Lung (tissue), 12 donors: ENCODE data around the gene KIAA0408. TPM values are rescaled to one million over a fixed set of nuclear protein-coding genes. Genes with fewer than 3 reads are reported as not detected.

Experiments
- ATAC-seq: fragments of 200-7000 bp; cut with Tn5 transposase; one replicate; pipeline ENCODE4 v1.9.1; 2020; ENCODE audit warnings: moderate number of reproducible peaks; ENCODE audit not compliant: insufficient read depth, low FRiP score
- DNase-seq, 3 donors: peaks; one replicate each; pipeline ENCODE4 v3.0.0-alpha.2; 2013 to 2017
- H3K27ac ChIP-seq, 2 donors: one replicate each; pipeline ENCODE4 v1.5.1; 2013; ENCODE audit warnings: mild to moderate bottlenecking in 2 of 2, moderate library complexity in 2 of 2, control low read depth in 1 of 2, inconsistent platforms in 1 of 2, low read depth in 1 of 2, low read length in 1 of 2
- H3K27me3 ChIP-seq, 3 donors: one replicate each; pipeline ENCODE4 v1.5.1; 2013; ENCODE audit warnings: low read length in 2 of 3; ENCODE audit not compliant: control insufficient read depth in 3 of 3, insufficient read depth in 3 of 3
- H3K36me3 ChIP-seq, 4 donors: one replicate each; pipeline ENCODE4 v1.5.1; 2013; ENCODE audit warnings: low read length in 4 of 4, mild to moderate bottlenecking in 1 of 4, moderate library complexity in 1 of 4; ENCODE audit not compliant: control insufficient read depth in 4 of 4, insufficient read depth in 4 of 4
- H3K4me1 ChIP-seq, 5 donors: one replicate each; pipeline ENCODE4 v1.5.1; 2013; ENCODE audit warnings: low read length in 5 of 5, mild to moderate bottlenecking in 2 of 5, moderate library complexity in 1 of 5; ENCODE audit not compliant: control insufficient read depth in 5 of 5, insufficient read depth in 5 of 5
- H3K4me3 ChIP-seq: one replicate; pipeline ENCODE4 v1.5.1; 2013; ENCODE audit warnings: mild to moderate bottlenecking, control low read depth, moderate library complexity
- H3K9ac ChIP-seq, 2 donors: one replicate each; pipeline ENCODE4 v1.5.1; 2013; ENCODE audit warnings: low read length in 2 of 2, control low read depth in 1 of 2; ENCODE audit not compliant: insufficient read depth in 1 of 2
- H3K9me3 ChIP-seq, 4 donors: one replicate each; pipeline ENCODE4 v1.5.1; 2013; ENCODE audit warnings: low read length in 3 of 4, mild to moderate bottlenecking in 1 of 4, moderate library complexity in 1 of 4; ENCODE audit not compliant: control insufficient read depth in 4 of 4, insufficient read depth in 3 of 4
- WGBS, 2 donors: extraction: QIAGEN DNeasy Blood & Tissue Kit; methylation state at CpG; one replicate each; pipeline ENCODE4 v1.1.7; 2013; 5-methylcytosine and 5-hydroxymethylcytosine counted together
- polyA plus RNA-seq, 2 donors: library from polyadenylated mRNA; stranded (reverse); fragments of 200-250 nt; gene quantifications; one replicate each; pipeline ENCODE4 v1.2.1, GENCODE V29; 2013
- total RNA-seq, 2 donors: library from RNA; depleted of rRNA in 1 of 2; stranded (reverse); fragments of >200 nt in 1 of 2; gene quantifications; one replicate each; pipeline ENCODE4 v1.2.1, GENCODE V29; 2014 to 2021
- TF ChIP-seq, protein P1 (sequence below): IDR thresholded peaks from 2 replicates; pipeline ENCODE4 v1.5.1; 2012; ENCODE audit warnings: mild to moderate bottlenecking; ENCODE audit errors: control extremely low read depth, extremely low read depth
- donor health status: control.
- donor health status: control.
- donor health status: Bipolar disorder and iron deficiency.
- donor health status: healthy.
- donor health status: DM: yes; HTN: yes; CAD: no.

KIAA0408 gene
- total and polyA plus RNA-seq, 4 donors = 2.9 to 73.0 (median 20.8) TPM

GRCh38 chr6:127482325-127482724 is 23.1 kb upstream of the KIAA0408 start:
- Histone ChIP-seq H3K9me3 (no peaks in the 10 kb centered on the region), H3K27me3 (no peaks in the 10 kb centered on the region), H3K4me1 (peaks cover 0 to 4% (median 0%) of the 10 kb centered on the region in 5 donors), H3K36me3 (peaks cover 0 to 8% (median 1%) of the 10 kb centered on the region in 4 donors), H3K4me3 (no peak overlapping the region), H3K27ac (no peak overlapping the region), H3K9ac (no peak overlapping the region)
- WGBS, 2 donors = 95 to 97% methylated on average over 2 of the region's 2 CpGs
- TF ChIP-seq, protein P1, sequence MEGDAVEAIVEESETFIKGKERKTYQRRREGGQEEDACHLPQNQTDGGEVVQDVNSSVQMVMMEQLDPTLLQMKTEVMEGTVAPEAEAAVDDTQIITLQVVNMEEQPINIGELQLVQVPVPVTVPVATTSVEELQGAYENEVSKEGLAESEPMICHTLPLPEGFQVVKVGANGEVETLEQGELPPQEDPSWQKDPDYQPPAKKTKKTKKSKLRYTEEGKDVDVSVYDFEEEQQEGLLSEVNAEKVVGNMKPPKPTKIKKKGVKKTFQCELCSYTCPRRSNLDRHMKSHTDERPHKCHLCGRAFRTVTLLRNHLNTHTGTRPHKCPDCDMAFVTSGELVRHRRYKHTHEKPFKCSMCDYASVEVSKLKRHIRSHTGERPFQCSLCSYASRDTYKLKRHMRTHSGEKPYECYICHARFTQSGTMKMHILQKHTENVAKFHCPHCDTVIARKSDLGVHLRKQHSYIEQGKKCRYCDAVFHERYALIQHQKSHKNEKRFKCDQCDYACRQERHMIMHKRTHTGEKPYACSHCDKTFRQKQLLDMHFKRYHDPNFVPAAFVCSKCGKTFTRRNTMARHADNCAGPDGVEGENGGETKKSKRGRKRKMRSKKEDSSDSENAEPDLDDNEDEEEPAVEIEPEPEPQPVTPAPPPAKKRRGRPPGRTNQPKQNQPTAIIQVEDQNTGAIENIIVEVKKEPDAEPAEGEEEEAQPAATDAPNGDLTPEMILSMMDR = no peak
- DNase-seq (no peak), ATAC-seq (no peak)

DNA sequence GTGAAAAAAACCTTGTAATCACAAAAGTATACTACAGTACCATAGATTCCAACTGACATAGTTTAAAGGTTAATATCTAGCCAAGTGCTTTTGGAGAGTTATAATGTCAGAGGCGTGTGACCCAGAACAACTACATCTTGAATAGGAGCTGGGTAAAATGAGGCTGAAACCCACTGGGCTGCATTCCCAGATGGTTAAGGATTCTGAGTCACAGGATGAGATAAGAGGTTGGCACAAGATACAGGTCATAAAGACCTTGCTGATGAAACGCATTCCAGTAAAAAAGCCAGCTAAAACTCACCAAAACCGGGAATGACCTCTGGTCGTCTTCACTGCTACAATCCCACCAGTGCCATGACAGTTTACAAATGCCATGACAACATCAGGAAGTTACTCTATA is 22.4 kb upstream of the KIAA0408 start:
- no peak for DNase-seq
- Histone ChIP-seq H3K27me3 (no peaks in the 10 kb centered on the region), H3K36me3 (peaks cover 0 to 9% (median 1%) of the 10 kb centered on the region in 4 donors), H3K27ac (no peak overlapping the region), H3K4me3 (no peak overlapping the region), H3K4me1 (peaks cover 0 to 4% (median 0%) of the 10 kb centered on the region in 5 donors), H3K9ac (no peak overlapping the region), H3K9me3 (no peaks in the 10 kb centered on the region)
- whole genome bisulfite sequencing, 2 donors = 67 to 83% methylated on average over 4 of the region's 4 CpGs
- TF ChIP-seq, protein P1 = no peak
- ATAC-seq = peak; percentile 56

GRCh38 chr6:127481111-127481510 is 21.9 kb upstream of the KIAA0408 start:
- Histone ChIP-seq H3K9me3 (no peaks in the 10 kb centered on the region), H3K27me3 (no peaks in the 10 kb centered on the region), H3K4me3 (no peak overlapping the region), H3K27ac (no peak overlapping the region), H3K9ac (no peak overlapping the region), H3K36me3 (peaks cover 0 to 9% (median 1%) of the 10 kb centered on the region in 4 donors), H3K4me1 (peaks cover 0 to 4% (median 0%) of the 10 kb centered on the region in 5 donors)
- ATAC-seq (no peak), DNase-seq (no peak)
- TF ChIP-seq, protein P1 = no peak
- 57 to 72% methylated on average over 2 of the region's 2 CpGs for WGBS, 2 donors

- WGBS, 2 donors = 84 to 94% methylated on average over 1 of the region's 1 CpG
- TF ChIP-seq, protein P1 = no peak
- H3K9me3 ChIP-seq = peaks cover 0 to 6% (median 0%) of the 10 kb centered on the region in 4 donors
- ATAC-seq = no peak
- peaks cover 0 to 12% (median 1%) of the 10 kb centered on the region in 4 donors for H3K36me3 ChIP-seq
- H3K4me3 ChIP-seq = no peak overlapping the region
- H3K27me3 ChIP-seq = no peaks in the 10 kb centered on the region
- no peaks in the 10 kb centered on the region for H3K4me1 ChIP-seq
- no peak overlapping the region for H3K27ac ChIP-seq
- H3K9ac ChIP-seq = no peak overlapping the region
- DNase-seq = peak in 1 of 3 donors; percentile 14
Measured at GRCh38 chr6:127477658-127478057, 18.5 kb upstream of the KIAA0408 start.
